Endometrium (tissue), 2 donors: ENCODE results near the gene C14orf180.

Experiments
- FAIRE-seq: peaks from 2 replicates; lab custom pipeline; 2012; peaks lifted over from hg19 to GRCh38; lab: Jason Lieb, UNC
- donor health status: control.
- donor health status: control.

C14orf180 gene

GRCh38 chr14:104550340-104550860 lies 29.2 kb upstream of the C14orf180 start:
- FAIRE-seq: no peak

- FAIRE-seq: no peak
Measured at GRCh38 chr14:104550861-104551728, 28.5 kb upstream of the C14orf180 start.

GRCh38 chr14:104551851-104552737 lies 27.5 kb upstream of the C14orf180 start:
- FAIRE-seq: no peak

DNA sequence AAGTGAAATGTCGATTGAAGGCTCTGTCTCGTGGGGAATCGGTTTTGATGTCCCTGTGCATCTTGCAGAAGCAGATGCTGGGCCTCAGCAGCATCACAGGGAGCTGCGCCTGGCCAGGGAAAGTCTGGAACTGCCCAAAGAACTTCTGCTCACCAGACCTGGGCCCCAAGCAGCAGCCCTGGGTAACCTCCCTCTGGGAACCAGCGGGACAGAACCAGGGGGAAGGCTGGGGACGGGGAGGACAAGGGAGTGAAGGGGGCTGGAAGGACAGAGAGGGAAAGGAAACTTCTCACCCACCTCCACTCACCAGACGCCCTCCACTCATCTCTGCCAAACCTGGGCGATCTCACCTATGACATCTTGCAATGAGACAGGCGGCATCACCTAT lies 26.8 kb upstream of the C14orf180 start:
- FAIRE-seq: no peak

DNA sequence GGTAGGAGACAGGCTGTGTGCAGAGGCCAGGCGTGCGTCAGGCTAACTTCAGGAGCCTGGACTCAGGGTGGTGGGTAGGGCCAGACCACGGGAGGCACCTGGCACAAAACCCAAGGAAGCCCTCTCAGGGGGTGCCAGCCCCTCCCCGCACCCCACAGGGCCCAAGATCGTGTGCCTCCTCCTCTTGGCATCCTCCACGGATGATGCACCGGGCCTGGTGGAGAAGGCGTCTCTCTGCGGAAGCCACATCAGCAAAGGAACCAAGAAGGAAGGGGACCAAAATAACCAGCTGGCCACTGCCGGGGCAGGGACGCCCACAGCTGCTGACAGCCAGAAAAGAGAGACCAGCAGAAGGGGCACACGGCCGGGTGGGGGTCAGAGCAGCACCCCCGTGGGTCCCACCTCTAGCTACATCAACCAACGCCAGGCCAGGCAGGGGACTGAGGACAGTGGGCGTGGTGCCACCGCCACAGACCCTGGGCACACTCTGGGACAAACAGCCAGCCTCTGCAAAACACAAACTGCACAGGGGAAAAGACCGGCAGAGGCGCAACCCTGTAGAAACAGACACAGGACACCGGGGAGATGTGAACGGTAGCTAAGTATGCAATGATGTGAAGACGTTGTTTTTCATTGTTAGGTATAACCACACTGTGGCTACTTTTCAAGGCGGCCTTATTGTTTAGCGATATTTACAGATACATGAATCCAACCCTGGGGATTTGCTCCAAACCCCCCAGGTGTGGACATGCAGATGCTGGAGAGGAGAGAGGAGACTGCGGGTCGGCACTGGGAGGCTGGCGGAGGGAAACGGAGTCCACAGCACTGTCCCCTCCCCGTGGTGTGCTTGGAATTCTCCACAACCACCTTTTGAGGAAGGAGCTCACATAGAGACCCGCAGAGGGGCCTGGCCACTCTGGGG lies 26.1 kb upstream of the C14orf180 start:
- no peak for FAIRE-seq

DNA sequence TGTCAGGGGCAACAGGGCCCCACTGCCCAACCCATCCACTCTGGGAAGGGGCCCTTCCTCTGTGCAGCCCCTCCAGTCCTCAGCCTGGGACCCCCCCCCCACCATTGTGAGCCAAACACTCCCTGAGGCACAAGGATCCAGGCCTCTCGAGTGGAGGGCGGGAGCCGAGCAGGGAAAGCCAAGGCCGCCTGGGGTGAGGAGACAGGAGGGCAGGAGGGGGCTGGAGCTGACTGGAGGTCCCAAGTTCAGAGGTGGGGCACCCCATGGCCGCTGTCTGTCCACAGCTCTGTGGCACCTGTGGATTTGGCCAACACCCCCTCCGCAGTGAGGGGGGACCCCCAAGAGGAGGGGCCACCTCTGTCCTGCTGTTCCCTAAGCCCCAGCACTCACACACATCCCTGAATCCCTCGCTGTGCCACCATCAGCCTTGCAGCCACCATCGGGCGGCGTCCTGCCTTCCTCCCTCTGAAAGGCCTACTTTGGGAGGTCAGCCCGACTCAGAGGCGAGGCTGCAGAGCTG lies 25.4 kb upstream of the C14orf180 start:
- no peak for FAIRE-seq

DNA sequence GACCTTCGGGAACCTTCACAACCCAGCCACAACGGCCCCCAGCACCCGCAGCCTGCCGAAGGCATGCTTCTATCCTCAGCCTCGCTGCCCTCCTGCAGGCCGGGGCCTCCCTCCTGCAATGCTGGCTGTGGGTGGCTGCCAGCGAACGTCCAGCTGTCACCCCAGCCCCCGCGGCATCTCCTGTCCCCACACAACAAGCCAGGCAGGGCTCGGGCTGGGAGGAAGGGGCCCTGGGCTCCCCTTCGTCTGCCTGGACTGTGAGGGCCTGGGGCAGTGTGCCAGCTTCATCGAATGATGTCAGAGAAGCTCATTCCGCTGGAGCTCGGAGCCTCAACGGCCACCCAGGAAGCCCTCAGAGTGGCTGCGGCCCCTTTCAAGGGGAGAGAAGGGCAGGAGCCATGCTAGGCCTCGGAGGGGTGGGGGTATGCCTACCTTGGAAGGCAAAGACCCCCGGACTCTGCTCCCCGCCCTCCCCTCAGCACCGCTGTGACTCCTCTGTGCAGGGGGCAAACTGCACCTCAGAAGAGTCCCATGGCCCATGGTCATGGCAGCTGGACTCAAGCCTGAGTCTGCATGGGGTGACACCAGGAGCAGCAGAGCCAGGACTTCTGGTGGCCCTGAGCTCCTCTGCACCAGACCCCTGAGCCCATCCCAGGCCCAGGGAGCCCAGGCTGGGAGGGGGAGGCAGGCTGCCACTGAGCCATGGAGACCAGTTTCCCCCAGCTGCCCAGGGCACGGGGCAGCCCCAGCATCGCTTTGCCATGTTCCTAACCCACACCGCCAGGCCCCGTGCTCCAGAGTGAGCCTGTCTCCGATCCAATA lies 24.7 kb upstream of the C14orf180 start:
- no peak for FAIRE-seq

- FAIRE-seq: no peak
Measured at GRCh38 chr14:104555430-104556255, 23.9 kb upstream of the C14orf180 start.

GRCh38 chr14:104556256-104557021 lies 23.1 kb upstream of the C14orf180 start:
- no peak for FAIRE-seq

DNA sequence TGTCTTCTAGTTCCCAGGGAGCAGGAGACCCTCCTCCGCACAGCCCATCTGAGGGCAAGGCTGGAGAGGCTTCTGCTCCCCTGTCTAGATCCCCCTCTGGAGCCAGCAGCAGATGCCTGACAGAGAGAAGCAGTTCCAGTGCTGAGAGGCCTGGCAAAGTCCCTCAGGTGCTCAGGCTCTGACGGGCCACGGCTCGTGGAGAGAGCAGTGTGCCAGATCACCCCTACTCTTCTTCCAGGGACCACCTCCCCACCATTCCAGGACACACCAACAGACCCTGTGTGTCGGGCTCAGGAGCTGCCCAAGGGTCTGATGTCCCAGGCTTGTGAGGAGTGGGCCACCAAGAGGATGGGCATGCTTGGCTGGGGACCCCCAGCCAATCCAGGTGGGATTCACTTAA lies 22.5 kb upstream of the C14orf180 start:
- FAIRE-seq: no peak

- FAIRE-seq: no peak
Measured at GRCh38 chr14:104557766-104558165, 21.8 kb upstream of the C14orf180 start.

GRCh38 chr14:104558231-104559027 lies 21.1 kb upstream of the C14orf180 start:
- no peak for FAIRE-seq

DNA sequence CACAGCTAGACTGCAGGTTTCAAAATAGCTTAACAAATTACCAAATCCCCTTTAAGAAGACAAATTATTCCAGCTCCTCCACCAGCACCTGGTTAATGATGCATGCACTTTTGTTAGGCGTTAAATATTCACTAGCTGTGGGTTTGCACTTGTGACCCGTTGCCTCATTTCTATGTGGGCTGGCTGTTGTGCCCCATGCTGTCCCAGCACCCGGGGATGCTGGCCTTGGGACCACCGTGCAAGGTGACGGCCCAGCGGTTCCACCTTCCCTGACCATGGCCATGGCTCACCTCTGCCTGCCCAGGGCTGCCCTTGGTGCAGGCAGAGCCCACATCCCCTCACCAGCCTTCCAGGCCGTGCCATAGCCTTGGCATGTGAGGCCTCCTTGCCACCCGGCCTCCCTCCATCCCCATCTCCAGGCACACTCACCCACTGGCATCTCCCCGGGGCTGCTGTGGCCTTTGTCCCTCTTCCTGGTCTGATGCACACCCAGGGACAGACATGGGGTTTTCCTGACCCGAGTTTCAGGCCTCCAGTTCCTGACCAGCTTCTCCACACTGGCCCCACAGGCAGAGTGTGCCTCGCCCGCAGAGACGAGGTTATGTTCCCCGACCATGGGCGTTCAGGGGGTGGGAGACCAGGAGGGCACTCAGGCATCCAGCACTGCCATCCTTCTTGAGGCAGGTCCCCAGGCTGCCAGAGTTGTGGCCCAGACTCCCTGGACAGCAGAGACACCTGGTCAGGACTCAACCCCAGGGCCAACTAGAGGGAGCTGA lies 20.3 kb upstream of the C14orf180 start:
- FAIRE-seq: no peak

DNA sequence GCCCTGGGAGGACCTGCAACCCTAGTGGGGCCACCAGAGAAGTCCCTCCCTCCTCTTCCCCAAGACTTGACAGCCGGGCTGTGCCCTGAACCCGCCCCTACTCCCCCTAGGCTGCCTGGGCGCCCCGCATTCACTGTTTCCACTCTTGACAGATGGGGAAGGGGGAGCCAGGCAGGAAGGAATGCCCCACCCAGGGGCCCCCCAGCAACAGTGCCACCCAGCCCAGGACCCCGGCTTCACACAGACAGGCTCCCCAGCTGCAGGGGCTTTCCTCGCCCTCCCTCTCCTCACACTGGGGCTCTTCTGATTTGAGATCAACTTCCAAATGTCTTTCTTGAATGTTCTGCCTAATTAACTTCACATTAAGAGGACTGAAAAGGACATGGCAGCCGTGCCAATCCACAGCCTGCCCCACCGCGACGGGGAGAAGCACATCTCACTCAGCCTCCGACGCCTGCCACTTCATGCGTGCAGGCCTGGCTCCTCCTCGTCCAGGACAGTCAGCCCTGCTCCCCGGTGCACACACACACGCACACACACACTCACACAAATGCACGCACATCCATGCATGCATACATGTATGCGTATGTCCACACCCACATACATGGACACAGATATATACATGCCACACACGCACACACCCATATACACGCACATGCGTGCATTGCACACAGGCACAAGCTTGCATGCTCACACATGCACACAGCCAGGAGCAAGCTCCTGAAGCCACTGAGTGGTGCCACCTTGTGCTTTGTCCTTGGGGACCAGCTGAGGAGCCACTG lies 19.6 kb upstream of the C14orf180 start:
- no peak for FAIRE-seq

DNA sequence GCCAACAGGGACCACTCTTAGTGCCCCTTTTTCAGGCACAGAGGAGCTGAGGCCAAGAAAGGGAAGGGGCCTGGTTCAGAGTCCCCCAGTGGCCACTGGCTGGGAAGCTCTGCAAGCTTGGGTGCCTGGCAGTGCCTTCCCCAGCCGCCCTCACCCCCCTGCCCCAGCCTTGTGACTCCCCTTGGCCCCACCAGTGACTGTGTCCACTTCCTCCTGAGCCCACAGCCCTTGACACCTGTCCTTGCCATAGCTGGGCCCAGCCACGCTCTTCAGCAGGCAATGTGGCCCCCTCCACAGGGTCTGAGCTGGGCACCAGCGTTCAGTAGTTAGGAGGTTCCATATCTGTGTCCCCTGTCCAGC lies 19.0 kb upstream of the C14orf180 start:
- FAIRE-seq: no peak

GRCh38 chr14:104561124-104561557 lies 18.4 kb upstream of the C14orf180 start:
- no peak for FAIRE-seq
